Measurements from ENCODE around the gene MYO16. TPM values are rescaled to one million over a fixed set of nuclear protein-coding genes. Genes with fewer than 3 reads are reported as not detected.
A peak's percentile ranks its signal among the peaks of the same experiment; 100 is the strongest.

The MYO16 gene
- total RNA-seq, 1 experiment from 2014 or later = not detected

DNA sequence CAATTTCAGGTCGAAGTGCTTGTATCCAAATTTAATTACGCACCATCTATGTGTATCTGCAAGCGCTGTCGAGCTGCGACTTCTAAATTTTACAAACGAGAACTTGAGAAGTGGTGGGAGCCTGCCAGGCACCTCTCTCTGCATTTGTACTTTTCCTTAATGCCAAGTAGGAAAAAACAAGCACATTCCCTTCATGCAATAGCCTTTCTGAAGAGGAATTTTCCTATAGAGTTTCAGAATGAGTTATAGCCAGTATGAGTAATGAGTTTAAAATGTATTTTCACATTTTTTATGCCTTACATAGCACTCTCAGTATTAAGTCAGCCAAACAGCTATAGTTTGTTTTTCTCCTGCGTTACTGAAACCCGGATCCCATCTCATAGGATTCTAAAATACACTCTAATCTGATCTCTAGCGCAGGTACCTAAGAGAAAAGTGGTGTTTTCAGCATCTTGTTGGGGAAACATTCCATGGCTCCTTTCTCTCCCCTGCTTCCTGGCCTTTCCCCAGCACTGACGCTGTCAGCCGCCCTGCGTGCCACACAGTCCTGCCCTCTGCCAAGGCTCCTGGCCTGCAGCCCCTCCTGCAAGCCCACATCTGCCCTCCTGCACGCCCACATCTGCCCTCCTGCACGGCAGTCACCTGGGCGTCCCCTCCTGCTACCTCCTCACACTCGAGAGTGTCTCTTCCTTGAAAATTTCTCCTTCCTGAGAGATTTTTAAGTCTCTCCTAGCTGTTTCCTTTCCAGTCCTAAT is 526.9 kb downstream of the MYO16 start:
- H3K4ac ChIP-seq (ENCODE audit: low read depth, low read length) = no peak overlapping the region
- WGBS (ENCODE audit: extremely low coverage, insufficient read length, low lambda C conversion rate) = no CpG with 5 or more reads among the region's 16 CpGs
- H2AFZ ChIP-seq (ENCODE audit: low read length) = no peak overlapping the region
- H4K91ac ChIP-seq (ENCODE audit: insufficient read length, low read depth, low read length) = no peak overlapping the region
- H3K4me1 Mint-ChIP-seq = peaks cover 45 to 57% of the 10 kb centered on the region in 2 experiments
- TF ChIP-seq, protein P1, sequence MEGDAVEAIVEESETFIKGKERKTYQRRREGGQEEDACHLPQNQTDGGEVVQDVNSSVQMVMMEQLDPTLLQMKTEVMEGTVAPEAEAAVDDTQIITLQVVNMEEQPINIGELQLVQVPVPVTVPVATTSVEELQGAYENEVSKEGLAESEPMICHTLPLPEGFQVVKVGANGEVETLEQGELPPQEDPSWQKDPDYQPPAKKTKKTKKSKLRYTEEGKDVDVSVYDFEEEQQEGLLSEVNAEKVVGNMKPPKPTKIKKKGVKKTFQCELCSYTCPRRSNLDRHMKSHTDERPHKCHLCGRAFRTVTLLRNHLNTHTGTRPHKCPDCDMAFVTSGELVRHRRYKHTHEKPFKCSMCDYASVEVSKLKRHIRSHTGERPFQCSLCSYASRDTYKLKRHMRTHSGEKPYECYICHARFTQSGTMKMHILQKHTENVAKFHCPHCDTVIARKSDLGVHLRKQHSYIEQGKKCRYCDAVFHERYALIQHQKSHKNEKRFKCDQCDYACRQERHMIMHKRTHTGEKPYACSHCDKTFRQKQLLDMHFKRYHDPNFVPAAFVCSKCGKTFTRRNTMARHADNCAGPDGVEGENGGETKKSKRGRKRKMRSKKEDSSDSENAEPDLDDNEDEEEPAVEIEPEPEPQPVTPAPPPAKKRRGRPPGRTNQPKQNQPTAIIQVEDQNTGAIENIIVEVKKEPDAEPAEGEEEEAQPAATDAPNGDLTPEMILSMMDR (conservative IDR thresholded peaks at IDR 0.05) = no peak
- H2BK120ac ChIP-seq (ENCODE audit: low read depth, low read length, poor library complexity, severe bottlenecking) = no peak overlapping the region
- no peak overlapping the region for H3K9ac ChIP-seq (ENCODE audit: extremely low read depth, insufficient read length, low read length)
- H2BK12ac ChIP-seq (ENCODE audit: insufficient read length, low read depth, low read length) = no peak overlapping the region
- no peak overlapping the region for H3K56ac ChIP-seq (ENCODE audit: insufficient read length, low read depth, low read length)
- H2BK20ac ChIP-seq (ENCODE audit: low read depth, low read length, poor library complexity, severe bottlenecking) = no peak overlapping the region
- no peaks in the 10 kb centered on the region for H3K79me2 ChIP-seq (ENCODE audit: insufficient read depth, low read length)
- no peak overlapping the region for H2AK5ac ChIP-seq (ENCODE audit: insufficient read length, low read length)
- H3K4me1 ChIP-seq (ENCODE audit: insufficient read depth, low read length) = no peaks in the 10 kb centered on the region
- no peaks in the 10 kb centered on the region for H3K9me3 ChIP-seq (ENCODE audit: control insufficient read depth, low read depth, low read length)
- H2BK5ac ChIP-seq (ENCODE audit: insufficient read length, low read length) = no peak overlapping the region
- no peak for DNase-seq
- H3T11ph ChIP-seq (ENCODE audit: low read length) = no peak overlapping the region
- H3K14ac ChIP-seq (ENCODE audit: insufficient read depth, low read length) = no peak overlapping the region; the same call in 1 of the 2 replicates
- no peak overlapping the region for H3K18ac ChIP-seq (ENCODE audit: insufficient read length, low read depth, low read length)
- no peaks in the 10 kb centered on the region for H3K23me2 ChIP-seq (ENCODE audit: insufficient read length, low read depth, low read length, poor library complexity, severe bottlenecking)
- no peaks in the 10 kb centered on the region; the same call in 1 of the 2 replicates for H3K27me3 Mint-ChIP-seq (ENCODE audit: low read depth)
- peak overlapping the region in 2 of 3 experiments; percentile 42 to 68; a peak in 4 of 7 replicates for H3K27ac Mint-ChIP-seq
- H3K36me3 Mint-ChIP-seq (ENCODE audit: insufficient read depth in 1 of 3, low read depth in 3 of 3) = no peaks in the 10 kb centered on the region; a peak in 1 of 7 replicates
- H4K5ac ChIP-seq (ENCODE audit: insufficient read length, low read depth, low read length) = no peak overlapping the region
- no peaks in the 10 kb centered on the region for H3K27me3 ChIP-seq (ENCODE audit: insufficient read depth, low read length)
- H3K4me2 ChIP-seq (ENCODE audit: insufficient read depth, insufficient read length, low read length) = no peak overlapping the region
- H2BK15ac ChIP-seq (ENCODE audit: low read depth, low read length) = no peak overlapping the region
- no peak overlapping the region for H3K4me3 Mint-ChIP-seq
- H3K9me3 Mint-ChIP-seq = no peaks in the 10 kb centered on the region
- no peak overlapping the region for H4K8ac ChIP-seq (replicated peaks; ENCODE audit: insufficient read length, low read depth, low read length)
- no peaks in the 10 kb centered on the region for H4K20me1 ChIP-seq (ENCODE audit: control insufficient read depth, insufficient read depth, insufficient read length)
- H3K27ac ChIP-seq (ENCODE audit: insufficient read length, low read depth, low read length) = no peak overlapping the region
- no peak overlapping the region for H3K23ac ChIP-seq (ENCODE audit: insufficient read length, low read depth, low read length)
- H3K79me1 ChIP-seq (ENCODE audit: insufficient read depth, low read depth, low read length, poor library complexity, severe bottlenecking) = no peaks in the 10 kb centered on the region
